HG03378 (cell line): ENCODE data around the gene B4GALT2.

ENCODE experiments used
- ATAC-seq: cut with Tn5 transposase; IDR thresholded peaks from one replicate; pipeline ENCODE4 v1.9.1; 2021; ENCODE audit warnings: mild to moderate bottlenecking, moderate library complexity; ENCODE audit not compliant: unreplicated experiment

The B4GALT2 gene

GRCh38 chr1:43983253-43983899 lies 4.4 kb downstream of the B4GALT2 start:
- ATAC-seq = no peak

- no peak for ATAC-seq
Observed at GRCh38 chr1:43984855-43985254, 5.8 kb downstream of the B4GALT2 start.

GRCh38 chr1:43985984-43986595 lies 7.1 kb downstream of the B4GALT2 start:
- no peak for ATAC-seq

GRCh38 chr1:43986712-43987111 lies 7.7 kb downstream of the B4GALT2 start:
- no peak for ATAC-seq

DNA sequence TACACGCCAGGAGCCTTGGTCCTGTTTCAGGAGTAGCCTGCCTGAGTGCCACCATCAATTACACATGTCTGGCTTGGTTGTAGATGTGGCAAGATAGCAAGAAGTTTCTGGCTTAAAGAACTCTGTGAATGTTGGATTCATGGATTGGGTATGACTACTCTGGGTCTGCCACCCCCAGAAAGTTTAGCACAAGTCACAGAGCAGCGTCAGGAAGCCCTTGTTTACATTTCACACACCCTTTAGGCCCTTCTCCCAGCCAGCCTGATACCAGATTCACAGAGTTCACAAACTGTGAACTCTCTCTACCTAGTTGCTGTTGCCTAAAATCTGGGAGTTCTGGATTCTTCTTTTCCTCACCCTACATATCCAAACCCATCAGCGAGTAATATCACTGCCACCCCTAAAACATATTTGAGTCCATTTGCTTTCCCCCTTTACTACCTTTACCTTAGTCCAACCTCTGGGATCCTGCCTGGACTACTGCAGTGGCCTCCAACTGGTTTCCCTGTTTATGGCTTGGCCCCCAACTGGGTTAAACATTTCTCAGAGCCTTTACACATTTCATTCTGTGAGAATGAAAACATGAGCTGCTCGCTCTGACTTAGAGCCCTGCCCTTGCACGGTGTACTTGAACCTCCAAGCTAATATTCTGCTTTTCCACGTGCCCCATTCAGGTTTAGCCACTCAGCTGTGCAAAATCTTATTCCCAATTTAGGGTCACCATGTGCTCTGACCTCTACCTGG lies 8.3 kb downstream of the B4GALT2 start:
- ATAC-seq = no peak

DNA sequence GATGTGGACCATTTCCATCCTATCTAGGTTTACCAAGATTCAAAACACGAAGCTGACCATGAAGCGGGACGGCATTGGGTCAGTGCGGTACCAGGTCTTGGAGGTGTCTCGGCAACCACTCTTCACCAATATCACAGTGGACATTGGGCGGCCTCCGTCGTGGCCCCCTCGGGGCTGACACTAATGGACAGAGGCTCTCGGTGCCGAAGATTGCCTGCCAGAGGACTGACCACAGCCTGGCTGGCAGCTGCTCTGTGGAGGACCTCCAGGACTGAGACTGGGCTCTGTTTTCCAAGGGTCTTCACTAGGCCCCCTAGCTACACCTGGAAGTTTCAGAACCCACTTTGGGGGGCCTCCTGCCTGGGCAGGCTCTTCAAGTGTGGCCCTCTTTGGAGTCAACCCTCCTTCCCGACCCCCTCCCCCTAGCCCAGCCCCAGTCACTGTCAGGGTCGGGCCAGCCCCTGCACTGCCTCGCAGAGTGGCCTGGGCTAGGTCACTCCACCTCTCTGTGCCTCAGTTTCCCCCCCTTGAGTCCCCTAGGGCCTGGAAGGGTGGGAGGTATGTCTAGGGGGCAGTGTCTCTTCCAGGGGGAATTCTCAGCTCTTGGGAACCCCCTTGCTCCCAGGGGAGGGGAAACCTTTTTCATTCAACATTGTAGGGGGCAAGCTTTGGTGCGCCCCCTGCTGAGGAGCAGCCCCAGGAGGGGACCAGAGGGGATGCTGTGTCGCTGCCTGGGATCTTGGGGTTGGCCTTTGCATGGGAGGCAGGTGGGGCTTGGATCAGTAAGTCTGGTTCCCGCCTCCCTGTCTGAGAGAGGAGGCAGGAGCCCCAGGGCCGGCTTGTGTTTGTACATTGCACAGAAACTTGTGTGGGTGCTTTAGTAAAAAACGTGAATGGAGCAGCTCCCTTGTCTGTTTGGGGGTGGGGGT lies 11.5 kb downstream of the B4GALT2 start:
- ATAC-seq = no peak

GRCh38 chr1:43991200-43991475 lies 12.1 kb downstream of the B4GALT2 start:
- ATAC-seq = peak; percentile 12

DNA sequence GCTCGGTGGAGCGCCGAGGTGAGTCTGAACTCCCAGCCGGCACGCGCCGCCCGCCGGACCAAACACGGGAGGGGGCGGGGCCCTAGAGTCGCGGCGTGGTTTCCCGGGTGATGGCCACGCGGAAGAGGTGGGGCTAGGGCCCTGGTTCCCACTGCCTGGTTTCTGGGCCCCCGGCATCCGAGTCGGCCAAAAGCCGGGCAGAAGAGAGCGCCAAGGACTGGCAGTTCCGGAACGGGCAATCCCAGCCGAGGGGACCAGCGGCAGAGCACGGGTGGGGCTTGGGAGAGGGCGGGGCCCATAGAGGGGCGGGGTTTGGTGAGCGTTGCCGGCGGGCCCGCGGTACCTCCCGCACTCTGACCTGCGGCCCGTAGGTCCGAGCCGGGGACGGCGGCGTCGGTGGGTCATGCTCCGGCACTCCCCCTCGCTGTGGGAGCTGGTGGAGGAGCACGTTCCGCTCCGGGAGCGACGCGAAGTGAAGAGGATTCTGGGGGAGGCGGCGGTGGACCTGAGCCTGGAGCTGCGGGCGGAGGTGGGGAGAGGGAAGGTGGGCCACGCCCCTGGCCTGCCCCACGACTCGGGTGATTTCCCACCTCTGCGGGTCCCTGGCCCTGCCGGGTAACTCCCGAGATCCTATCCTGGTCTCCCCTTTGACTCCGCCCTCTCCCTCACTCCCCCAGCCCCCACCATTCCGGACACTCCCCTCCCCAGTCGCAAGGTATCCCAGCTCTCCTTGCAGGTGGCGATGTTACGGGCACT lies 12.6 kb downstream of the B4GALT2 start, which contains the start of gene CCDC24:
CCDC24 (plus strand) TSS at position 124 of the 756 bp plus-strand sequence; CDS start at position 404, 280 bp downstream.
- ATAC-seq = peak; percentile 47

DNA sequence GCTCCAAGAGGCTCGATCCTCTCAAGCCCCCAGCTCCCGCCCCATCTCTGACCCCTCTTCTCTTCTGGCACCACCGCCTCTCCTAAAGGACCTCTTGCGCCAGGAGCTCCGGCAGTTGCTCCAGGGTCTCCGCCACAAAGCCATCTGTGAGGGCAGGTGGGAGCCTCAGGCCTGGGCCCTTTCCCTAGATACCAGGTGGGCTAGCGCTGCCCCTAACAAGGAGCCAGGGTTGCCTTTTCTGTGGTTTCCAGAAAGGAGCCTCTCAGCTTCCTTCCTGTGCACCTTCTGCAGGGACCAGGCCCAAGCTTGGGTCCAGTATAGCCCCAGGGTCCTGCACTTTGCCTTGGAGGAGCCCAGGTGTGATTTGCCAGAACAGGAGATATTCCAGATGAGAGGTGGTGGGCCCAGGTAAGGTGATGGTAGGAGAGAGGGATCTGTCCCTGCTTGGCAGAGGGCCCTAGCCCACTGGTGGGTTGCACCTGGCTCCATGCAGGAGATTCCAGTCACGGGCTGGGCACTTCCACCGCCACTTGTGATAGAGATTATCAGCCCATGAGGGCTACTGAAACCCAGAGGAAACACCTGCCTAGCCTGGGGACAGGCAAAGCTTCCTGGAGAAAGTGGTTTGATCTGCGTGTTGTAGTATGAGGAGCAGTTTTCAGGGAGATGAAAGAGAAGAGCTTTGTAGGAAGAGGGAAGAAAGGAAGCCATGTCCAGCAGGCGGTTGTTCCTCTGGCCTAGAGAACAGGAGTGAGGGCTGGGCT lies 13.4 kb downstream of the B4GALT2 start:
- no peak for ATAC-seq

- no peak for ATAC-seq
Observed at GRCh38 chr1:43993206-43993914, 14.3 kb downstream of the B4GALT2 start.

- no peak for ATAC-seq
Observed at GRCh38 chr1:43994071-43994470, 15.1 kb downstream of the B4GALT2 start.

GRCh38 chr1:43994794-43995790 lies 16.1 kb downstream of the B4GALT2 start:
- no peak for ATAC-seq

DNA sequence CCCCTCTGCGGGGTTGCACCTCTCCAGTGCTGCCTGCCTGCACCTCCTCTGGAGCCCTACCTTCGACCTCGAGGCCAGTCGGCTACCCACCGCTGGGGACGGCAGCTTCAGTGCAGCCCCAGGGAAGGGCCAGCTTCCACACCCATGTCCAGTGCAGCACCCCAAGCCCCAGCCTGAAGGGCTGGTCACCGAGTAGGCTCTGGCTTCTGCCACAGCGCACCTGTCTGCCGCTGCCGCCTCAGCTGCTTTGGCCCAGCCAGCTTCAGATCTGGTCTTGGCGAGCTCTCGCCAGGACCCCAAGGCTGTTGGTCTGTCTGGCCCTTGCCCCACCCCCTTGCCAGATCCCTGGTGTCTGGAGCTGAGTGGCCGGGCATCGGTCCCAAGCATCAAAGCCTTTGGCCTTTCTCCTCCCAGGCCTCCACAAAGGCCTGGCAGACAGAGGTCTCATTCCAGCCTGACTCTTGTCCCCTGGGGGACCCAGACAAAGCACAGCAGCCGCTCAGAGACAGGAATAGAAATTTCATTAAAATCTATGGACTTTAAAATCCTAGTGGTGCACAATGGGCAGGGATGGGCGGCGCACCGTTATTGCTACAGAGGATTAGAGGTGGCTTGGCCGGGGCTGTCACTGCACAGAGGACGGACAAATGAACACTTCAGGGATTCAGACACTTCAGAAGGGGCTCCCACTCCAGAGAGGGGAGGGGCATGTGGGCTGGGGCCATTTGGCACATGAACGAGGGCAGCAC lies 17.1 kb downstream of the B4GALT2 start:
- ATAC-seq = no peak

- no peak for ATAC-seq
Observed at GRCh38 chr1:43996733-43997115, 17.7 kb downstream of the B4GALT2 start.

GRCh38 chr1:43997295-43997999 lies 18.4 kb downstream of the B4GALT2 start:
- no peak for ATAC-seq

GRCh38 chr1:43998000-43998378 lies 19.0 kb downstream of the B4GALT2 start:
- ATAC-seq = no peak

GRCh38 chr1:43999455-43999854 lies 20.4 kb downstream of the B4GALT2 start:
- no peak for ATAC-seq
